ENCODE data around the gene TSN. TPM values are rescaled to one million over a fixed set of nuclear protein-coding genes. Genes with fewer than 3 reads are reported as not detected.

Gene TSN
- polyA plus RNA-seq, 1 donor (not counting 4 experiments of a cell fraction or from before 2014, with no cell fraction given): 78.4 TPM

GRCh38 chr2:121776885-121777698 lies 21.6 kb downstream of the TSN start:
- peaks cover 11% of the 10 kb centered on the region for H3K4me1 ChIP-seq (ENCODE audit: control insufficient read depth, extremely low read depth, insufficient read depth, low read length)
- dilution Hi-C loops (cut with MboI; ENCODE audit: extremely low pct_ligation_motif_present, low sequenced_read_pairs): no loop called here
- no peak overlapping the region for H3K9ac ChIP-seq (ENCODE audit: control insufficient read depth, extremely low read depth, insufficient read depth, low read length)
- TF ChIP-seq EZH2 (IDR thresholded peaks at IDR 0.05; ENCODE audit: low read length) (no peak), CTCF (optimal IDR thresholded peaks at IDR 0.05 in 1 of 3, IDR thresholded peaks at IDR 0.05 in 1 of 3, conservative IDR thresholded peaks at IDR 0.05 in 1 of 3; ENCODE audit: extremely low read depth in 1 of 3, insufficient read depth in 2 of 3, low read length in 3 of 3) (no peak)
- no peak overlapping the region for H2AFZ ChIP-seq (ENCODE audit: control insufficient read depth, low read length)
- no peaks in the 10 kb centered on the region for H4K20me1 ChIP-seq (ENCODE audit: control insufficient read depth, extremely low read depth, insufficient read depth, low read length)
- H3K79me2 ChIP-seq (ENCODE audit: control insufficient read depth, insufficient read depth, low read length): no peaks in the 10 kb centered on the region
- H3K27me3 ChIP-seq (ENCODE audit: control insufficient read depth, extremely low read depth, insufficient read depth, low read length): peaks cover 3% of the 10 kb centered on the region
- FAIRE-seq: no peak
- no peak for DNase-seq (ENCODE audit: low read depth, low spot score)
- no peak overlapping the region for H3K27ac ChIP-seq (ENCODE audit: control insufficient read depth, insufficient read depth, low read length)
- H3K9me1 ChIP-seq (ENCODE audit: control insufficient read depth, extremely low read depth, insufficient read depth, low read length): no peaks in the 10 kb centered on the region
- no peaks in the 10 kb centered on the region for H3K36me3 ChIP-seq (ENCODE audit: control insufficient read depth in 2 of 2, extremely low read depth in 1 of 2, insufficient read depth in 2 of 2, low read length in 2 of 2)
- no peaks in the 10 kb centered on the region for H3K9me3 ChIP-seq (ENCODE audit: control insufficient read depth, low read depth, low read length)
- H3K4me3 ChIP-seq (ENCODE audit: control insufficient read depth in 2 of 3, extremely low read depth in 1 of 3, insufficient read depth in 2 of 3, low read depth in 1 of 3, low read length in 3 of 3): no peak overlapping the region
- H3K4me2 ChIP-seq (ENCODE audit: control insufficient read depth, extremely low read depth, insufficient read depth, low read depth, low read length): no peak overlapping the region

DNA sequence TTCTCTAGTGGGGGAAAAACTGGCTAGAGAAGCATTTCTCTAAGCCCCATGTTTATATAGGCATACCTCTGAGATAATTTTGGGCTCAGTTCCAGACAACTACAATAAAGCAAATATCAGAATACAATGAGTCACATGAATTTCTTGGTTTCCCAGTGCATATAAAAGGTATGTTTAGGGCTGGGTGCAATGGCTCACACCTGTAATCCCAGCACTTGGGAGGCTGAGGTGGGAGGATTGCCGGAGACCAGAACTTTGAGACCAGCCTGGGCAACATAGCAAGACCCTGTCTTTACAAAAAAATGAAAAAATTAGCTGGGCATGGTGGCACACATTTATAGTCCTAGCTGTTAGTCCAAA lies 22.2 kb downstream of the TSN start:
- Histone ChIP-seq H4K20me1 (ENCODE audit: control insufficient read depth, extremely low read depth, insufficient read depth, low read length) (no peaks in the 10 kb centered on the region), H3K27me3 (ENCODE audit: control insufficient read depth, extremely low read depth, insufficient read depth, low read length) (peaks cover 3% of the 10 kb centered on the region), H3K36me3 (ENCODE audit: control insufficient read depth in 2 of 2, extremely low read depth in 1 of 2, insufficient read depth in 2 of 2, low read length in 2 of 2) (no peaks in the 10 kb centered on the region), H3K79me2 (ENCODE audit: control insufficient read depth, insufficient read depth, low read length) (no peaks in the 10 kb centered on the region), H3K4me3 (ENCODE audit: control insufficient read depth in 2 of 3, extremely low read depth in 1 of 3, insufficient read depth in 2 of 3, low read depth in 1 of 3, low read length in 3 of 3) (no peak overlapping the region), H2AFZ (ENCODE audit: control insufficient read depth, low read length) (no peak overlapping the region), H3K9me3 (ENCODE audit: control insufficient read depth, low read depth, low read length) (no peaks in the 10 kb centered on the region), H3K4me1 (ENCODE audit: control insufficient read depth, extremely low read depth, insufficient read depth, low read length) (peaks cover 11% of the 10 kb centered on the region), H3K9me1 (ENCODE audit: control insufficient read depth, extremely low read depth, insufficient read depth, low read length) (no peaks in the 10 kb centered on the region), H3K4me2 (ENCODE audit: control insufficient read depth, extremely low read depth, insufficient read depth, low read depth, low read length) (no peak overlapping the region), H3K9ac (ENCODE audit: control insufficient read depth, extremely low read depth, insufficient read depth, low read length) (no peak overlapping the region), H3K27ac (ENCODE audit: control insufficient read depth, insufficient read depth, low read length) (no peak overlapping the region)
- dilution Hi-C loops (cut with MboI; ENCODE audit: extremely low pct_ligation_motif_present, low sequenced_read_pairs): no loop called here
- no peak for DNase-seq (ENCODE audit: low read depth, low spot score)
- TF ChIP-seq EZH2 (IDR thresholded peaks at IDR 0.05; ENCODE audit: low read length) (no peak), CTCF (optimal IDR thresholded peaks at IDR 0.05 in 1 of 3, IDR thresholded peaks at IDR 0.05 in 1 of 3, conservative IDR thresholded peaks at IDR 0.05 in 1 of 3; ENCODE audit: extremely low read depth in 1 of 3, insufficient read depth in 2 of 3, low read length in 3 of 3) (no peak)
- FAIRE-seq: no peak

Measured in keratinocyte (primary cell).